Mucosa of descending colon (tissue), 3 donors: Measurements from ENCODE around the gene TNRC18. TPM values are rescaled to one million over a fixed set of nuclear protein-coding genes. Genes with fewer than 3 reads are reported as not detected.

Source experiments
- ATAC-seq: fragments of 200-7000 bp; cut with Tn5 transposase; one replicate; pipeline ENCODE4 v1.9.1; 2020; ENCODE audit warnings: mild to moderate bottlenecking, moderate library complexity
- DNase-seq, 3 donors: peaks; one replicate each; pipeline ENCODE4 v3.0.0-alpha.2; 2020
- H3K36me3 ChIP-seq: fragments of 200-600 bp; one replicate; pipeline ENCODE4 v1.8.0; 2021; ENCODE audit warnings: low read depth, mild to moderate bottlenecking
- H3K4me1 ChIP-seq: fragments of 200-600 bp; one replicate; pipeline ENCODE4 v1.8.0; 2021; ENCODE audit warnings: low read depth, mild to moderate bottlenecking
- H3K4me3 ChIP-seq: fragments of 200-600 bp; one replicate; pipeline ENCODE4 v1.8.0; 2021; ENCODE audit warnings: mild to moderate bottlenecking
- H3K9me3 ChIP-seq: fragments of 200-600 bp; one replicate; pipeline ENCODE4 v1.8.0; 2021; ENCODE audit warnings: mild to moderate bottlenecking
- CTCF ChIP-seq: fragments of 200-600 bp; IDR thresholded peaks from one replicate; pipeline ENCODE4 v1.8.0; 2022; ENCODE audit warnings: antibody characterized with exemption, mild to moderate bottlenecking
- intact Hi-C, 2 donors: fragments of 100-400 bp; cut with DNase I in 1 of 2; cut with micrococcal nuclease in 1 of 2; formaldehyde crosslinking; loops; one replicate each; pipeline versions ENCODE4 v1.11.0 to v1.11.1; 2022; cut with DNase I, micrococcal nuclease
- total RNA-seq, 3 donors: library from RNA; stranded (reverse); fragmentation: NEBNext Ultra II Directional in 2 of 3; extraction: Animal tissue kit (Norgen Biotek cat#: 25700) in 2 of 3; gene quantifications; one replicate each; pipeline versions ENCODE4 v1.2.1 to v1.2.4, GENCODE V29; 2021 to 2023
- donor health status: DM: no; HTN: no; CAD: no; lungs with moderate emphysema.
- donor health status: DM: no; HTN: no; CAD: no.
- donor health status: DM: no; HTN: yes; CAD: no.

The TNRC18 gene
- total RNA-seq, 3 donors from 2014 or later = 94.0 to 170 (median 112) TPM

- no peak for ATAC-seq
- no peaks in the 10 kb centered on the region for H3K9me3 ChIP-seq
Measured at GRCh38 chr7:5441840-5442503, 18.3 kb upstream of the TNRC18 start.

GRCh38 chr7:5439572-5440496 lies 16.2 kb upstream of the TNRC18 start:
- no peak for DNase-seq
- intact Hi-C loops = no loop called here
- no peak for TF ChIP-seq CTCF
- Histone ChIP-seq H3K4me3 (no peak overlapping the region), H3K36me3 (no peaks in the 10 kb centered on the region), H3K4me1 (no peaks in the 10 kb centered on the region), H3K9me3 (no peaks in the 10 kb centered on the region)
- ATAC-seq = no peak

More at GRCh38 chr7:5441840-5442503, 18.3 kb upstream of the TNRC18 start:
- Histone ChIP-seq H3K4me1 (peaks cover 2% of the 10 kb centered on the region), H3K36me3 (no peaks in the 10 kb centered on the region), H3K4me3 (no peak overlapping the region)
- DNase-seq = no peak
- intact Hi-C loops = no loop called here
- TF ChIP-seq CTCF = no peak

GRCh38 chr7:5439209-5439571 lies 15.6 kb upstream of the TNRC18 start:
- Histone ChIP-seq H3K9me3 (no peaks in the 10 kb centered on the region), H3K4me1 (no peaks in the 10 kb centered on the region), H3K4me3 (no peak overlapping the region), H3K36me3 (no peaks in the 10 kb centered on the region)
- no peak for DNase-seq
- no peak for TF ChIP-seq CTCF
- intact Hi-C loops = no loop called here
- ATAC-seq = no peak

- no peak for TF ChIP-seq CTCF
- ATAC-seq (no peak), DNase-seq (no peak)
- Histone ChIP-seq H3K36me3 (no peaks in the 10 kb centered on the region), H3K9me3 (no peaks in the 10 kb centered on the region), H3K4me1 (no peaks in the 10 kb centered on the region), H3K4me3 (no peak overlapping the region)
- intact Hi-C loops = no loop called here
Measured at GRCh38 chr7:5437987-5438386, 14.4 kb upstream of the TNRC18 start.

- no peak for TF ChIP-seq CTCF
- no peaks in the 10 kb centered on the region for H3K36me3 ChIP-seq
- ATAC-seq (no peak), DNase-seq (no peak)
- no peak overlapping the region for H3K4me3 ChIP-seq
- H3K9me3 ChIP-seq = no peaks in the 10 kb centered on the region
- intact Hi-C loops = no loop called here
- no peaks in the 10 kb centered on the region for H3K4me1 ChIP-seq
Measured at GRCh38 chr7:5437348-5437892, 13.8 kb upstream of the TNRC18 start.
